Measurements from ENCODE around the gene PERCC1. TPM values are rescaled to one million over a fixed set of nuclear protein-coding genes. Genes with fewer than 3 reads are reported as not detected.

Gene PERCC1
- total RNA-seq, 1 donor from 2014 or later = not detected

GRCh38 chr16:1455190-1456171 lies 24.6 kb downstream of the PERCC1 start:
- no peaks in the 10 kb centered on the region for H3K9me3 Mint-ChIP-seq
- no peak for DNase-seq
- peaks cover 1% of the 10 kb centered on the region for H3K36me3 Mint-ChIP-seq (ENCODE audit: low read depth)
- H3K4me3 Mint-ChIP-seq = no peak overlapping the region
- H3K4me1 Mint-ChIP-seq = peaks cover 4% of the 10 kb centered on the region
- intact Hi-C loops (cut with micrococcal nuclease) = no loop called here
- H3K27me3 Mint-ChIP-seq = no peaks in the 10 kb centered on the region
- H3K27ac Mint-ChIP-seq = no peak overlapping the region

- H3K4me3 Mint-ChIP-seq = no peak overlapping the region
- peaks cover 3% of the 10 kb centered on the region for H3K36me3 Mint-ChIP-seq (ENCODE audit: low read depth)
- peaks cover 4% of the 10 kb centered on the region for H3K4me1 Mint-ChIP-seq
- H3K27ac Mint-ChIP-seq = no peak overlapping the region
- intact Hi-C loops (cut with micrococcal nuclease) = no loop called here
- H3K9me3 Mint-ChIP-seq = no peaks in the 10 kb centered on the region
- H3K27me3 Mint-ChIP-seq = no peaks in the 10 kb centered on the region
- no peak for DNase-seq
Observed at GRCh38 chr16:1456951-1457350, 26.1 kb downstream of the PERCC1 start.

- Mint-ChIP-seq H3K36me3 (ENCODE audit: low read depth) (peaks cover 3% of the 10 kb centered on the region), H3K4me3 (no peak overlapping the region), H3K9me3 (no peaks in the 10 kb centered on the region), H3K27me3 (no peaks in the 10 kb centered on the region), H3K4me1 (peaks cover 4% of the 10 kb centered on the region), H3K27ac (no peak overlapping the region)
- DNase-seq = no peak
- intact Hi-C loops (cut with micrococcal nuclease) = no loop called here
Observed at GRCh38 chr16:1457489-1458245, 26.8 kb downstream of the PERCC1 start.

GRCh38 chr16:1458336-1458976 lies 27.6 kb downstream of the PERCC1 start:
- no peak overlapping the region for H3K27ac Mint-ChIP-seq
- no peaks in the 10 kb centered on the region for H3K9me3 Mint-ChIP-seq
- intact Hi-C loops (cut with micrococcal nuclease) = no loop called here
- no peak overlapping the region for H3K4me3 Mint-ChIP-seq
- peaks cover 4% of the 10 kb centered on the region for H3K4me1 Mint-ChIP-seq
- peaks cover 3% of the 10 kb centered on the region for H3K36me3 Mint-ChIP-seq (ENCODE audit: low read depth)
- no peaks in the 10 kb centered on the region for H3K27me3 Mint-ChIP-seq
- no peak for DNase-seq

- H3K9me3 Mint-ChIP-seq = no peaks in the 10 kb centered on the region
- peaks cover 3% of the 10 kb centered on the region for H3K36me3 Mint-ChIP-seq (ENCODE audit: low read depth)
- intact Hi-C loops (cut with micrococcal nuclease) = no loop called here
- H3K27ac Mint-ChIP-seq = no peak overlapping the region
- peaks cover 4% of the 10 kb centered on the region for H3K4me1 Mint-ChIP-seq
- no peak for DNase-seq
- no peak overlapping the region for H3K4me3 Mint-ChIP-seq
- no peaks in the 10 kb centered on the region for H3K27me3 Mint-ChIP-seq
Observed at GRCh38 chr16:1458977-1459341, 28.1 kb downstream of the PERCC1 start.

- H3K36me3 Mint-ChIP-seq (ENCODE audit: low read depth) = peaks cover 2% of the 10 kb centered on the region
- H3K27me3 Mint-ChIP-seq = no peaks in the 10 kb centered on the region
- no peaks in the 10 kb centered on the region for H3K9me3 Mint-ChIP-seq
- no peak for DNase-seq
- intact Hi-C loops (cut with micrococcal nuclease) = no loop called here
- H3K4me3 Mint-ChIP-seq = no peak overlapping the region
- H3K4me1 Mint-ChIP-seq = peaks cover 4% of the 10 kb centered on the region
- no peak overlapping the region for H3K27ac Mint-ChIP-seq
Observed at GRCh38 chr16:1459967-1460366, 29.1 kb downstream of the PERCC1 start.

GRCh38 chr16:1460602-1461138 lies 29.8 kb downstream of the PERCC1 start:
- no peak for DNase-seq
- Mint-ChIP-seq H3K36me3 (ENCODE audit: low read depth) (peaks cover 2% of the 10 kb centered on the region), H3K4me3 (no peak overlapping the region), H3K27ac (no peak overlapping the region), H3K27me3 (no peaks in the 10 kb centered on the region), H3K9me3 (no peaks in the 10 kb centered on the region), H3K4me1 (peaks cover 4% of the 10 kb centered on the region)
- intact Hi-C loops (cut with micrococcal nuclease) = no loop called here

- intact Hi-C loops (cut with micrococcal nuclease) = no loop called here
Observed at GRCh38 chr16:1461146-1461545, 30.3 kb downstream of the PERCC1 start.

GRCh38 chr16:1464196-1464893 lies 33.5 kb downstream of the PERCC1 start:
- Mint-ChIP-seq H3K36me3 (ENCODE audit: low read depth) (peaks cover 2% of the 10 kb centered on the region), H3K9me3 (no peaks in the 10 kb centered on the region), H3K27me3 (no peaks in the 10 kb centered on the region), H3K27ac (no peak overlapping the region), H3K4me3 (no peak overlapping the region), H3K4me1 (no peaks in the 10 kb centered on the region)
- DNase-seq = no peak
- intact Hi-C loops (cut with micrococcal nuclease) = no loop called here

More at GRCh38 chr16:1461146-1461545, 30.3 kb downstream of the PERCC1 start:
- DNase-seq = no peak
- Mint-ChIP-seq H3K36me3 (ENCODE audit: low read depth) (peaks cover 2% of the 10 kb centered on the region), H3K27me3 (no peaks in the 10 kb centered on the region), H3K27ac (no peak overlapping the region), H3K4me3 (no peak overlapping the region), H3K4me1 (peaks cover 4% of the 10 kb centered on the region), H3K9me3 (no peaks in the 10 kb centered on the region)

- H3K27me3 Mint-ChIP-seq = no peaks in the 10 kb centered on the region
- DNase-seq = no peak
- H3K4me1 Mint-ChIP-seq = no peaks in the 10 kb centered on the region
- H3K4me3 Mint-ChIP-seq = no peak overlapping the region
- intact Hi-C loops (cut with micrococcal nuclease) = no loop called here
- no peaks in the 10 kb centered on the region for H3K9me3 Mint-ChIP-seq
- no peak overlapping the region for H3K27ac Mint-ChIP-seq
- peaks cover 2% of the 10 kb centered on the region for H3K36me3 Mint-ChIP-seq (ENCODE audit: low read depth)
Observed at GRCh38 chr16:1464894-1465566, 34.2 kb downstream of the PERCC1 start.

GRCh38 chr16:1465567-1465915 lies 34.7 kb downstream of the PERCC1 start:
- H3K4me1 Mint-ChIP-seq = no peaks in the 10 kb centered on the region
- H3K27ac Mint-ChIP-seq = no peak overlapping the region
- H3K36me3 Mint-ChIP-seq (ENCODE audit: low read depth) = peaks cover 2% of the 10 kb centered on the region
- no peak for DNase-seq
- intact Hi-C loops (cut with micrococcal nuclease) = no loop called here
- H3K9me3 Mint-ChIP-seq = no peaks in the 10 kb centered on the region
- H3K4me3 Mint-ChIP-seq = no peak overlapping the region
- no peaks in the 10 kb centered on the region for H3K27me3 Mint-ChIP-seq

GRCh38 chr16:1466054-1466453 lies 35.2 kb downstream of the PERCC1 start:
- H3K9me3 Mint-ChIP-seq = no peaks in the 10 kb centered on the region
- H3K4me1 Mint-ChIP-seq = peaks cover 3% of the 10 kb centered on the region
- intact Hi-C loops (cut with micrococcal nuclease) = no loop called here
- no peak overlapping the region for H3K27ac Mint-ChIP-seq
- H3K4me3 Mint-ChIP-seq = no peak overlapping the region
- H3K27me3 Mint-ChIP-seq = no peaks in the 10 kb centered on the region
- H3K36me3 Mint-ChIP-seq (ENCODE audit: low read depth) = peaks cover 2% of the 10 kb centered on the region
- DNase-seq = no peak

- Mint-ChIP-seq H3K27me3 (no peaks in the 10 kb centered on the region), H3K36me3 (ENCODE audit: low read depth) (no peaks in the 10 kb centered on the region), H3K4me3 (no peak overlapping the region), H3K9me3 (no peaks in the 10 kb centered on the region), H3K4me1 (peaks cover 3% of the 10 kb centered on the region), H3K27ac (no peak overlapping the region)
- intact Hi-C loops (cut with micrococcal nuclease) = no loop called here
- DNase-seq = no peak
Observed at GRCh38 chr16:1466968-1467521, 36.2 kb downstream of the PERCC1 start.
